ENCODE measurements around the gene MYMX.

GRCh38 chr6:44169154-44169553 is 47.6 kb upstream of the MYMX start:
- TF ChIP-seq CTCF (IDR thresholded peaks at IDR 0.05) (no peak), POLR2A (IDR thresholded peaks at IDR 0.05) (no peak)

Measured in tibial nerve (tissue), 3 donors.